Cortex of kidney (tissue), 1 donor: ENCODE data around the gene CLPSL1.

Experiments
- DNase-seq: peaks from one replicate; lab custom pipeline; 2025; lab: John Stamatoyannopoulos, UW

The CLPSL1 gene

GRCh38 chr6:35797837-35798526 lies 17.2 kb downstream of the CLPSL1 start:
- DNase-seq, result no peak

- DNase-seq, result no peak
These were observed 17.9 kb downstream of the CLPSL1 start for GRCh38 chr6:35798706-35799105.

- no peak for DNase-seq
These were observed 20.3 kb downstream of the CLPSL1 start for GRCh38 chr6:35801148-35801547.

GRCh38 chr6:35804996-35805736 lies 24.3 kb downstream of the CLPSL1 start, which contains the start of gene LHFPL5:
Gene LHFPL5 (plus strand): TSS chr6:35805352. CDS start chr6:35805671, 319 bp downstream.
- DNase-seq, result no peak

- no peak for DNase-seq
These were observed 27.9 kb downstream of the CLPSL1 start for GRCh38 chr6:35808688-35809087.

- DNase-seq, result no peak
These were observed 29.0 kb downstream of the CLPSL1 start for GRCh38 chr6:35809809-35810208.

- no peak for DNase-seq
These were observed 30.3 kb downstream of the CLPSL1 start for GRCh38 chr6:35810971-35811698.

- DNase-seq, result no peak
These were observed 30.8 kb downstream of the CLPSL1 start for GRCh38 chr6:35811699-35811995.

GRCh38 chr6:35817515-35817914 lies 36.7 kb downstream of the CLPSL1 start:
- no peak for DNase-seq

GRCh38 chr6:35823601-35824000 lies 42.8 kb downstream of the CLPSL1 start:
- DNase-seq, result no peak

- no peak for DNase-seq
These were observed 43.9 kb downstream of the CLPSL1 start for GRCh38 chr6:35824552-35825192.

GRCh38 chr6:35829306-35829705 lies 48.5 kb downstream of the CLPSL1 start:
- DNase-seq, result no peak

GRCh38 chr6:35831257-35832007 lies 50.6 kb downstream of the CLPSL1 start:
- DNase-seq, result no peak

GRCh38 chr6:35833536-35833935 lies 52.7 kb downstream of the CLPSL1 start:
- DNase-seq, result no peak
